ENCODE data around the gene SERPINE3. TPM values are rescaled to one million over a fixed set of nuclear protein-coding genes. Genes with fewer than 3 reads are reported as not detected.

SERPINE3 gene
- total RNA-seq, 4 donors from 2014 or later: not detected

DNA sequence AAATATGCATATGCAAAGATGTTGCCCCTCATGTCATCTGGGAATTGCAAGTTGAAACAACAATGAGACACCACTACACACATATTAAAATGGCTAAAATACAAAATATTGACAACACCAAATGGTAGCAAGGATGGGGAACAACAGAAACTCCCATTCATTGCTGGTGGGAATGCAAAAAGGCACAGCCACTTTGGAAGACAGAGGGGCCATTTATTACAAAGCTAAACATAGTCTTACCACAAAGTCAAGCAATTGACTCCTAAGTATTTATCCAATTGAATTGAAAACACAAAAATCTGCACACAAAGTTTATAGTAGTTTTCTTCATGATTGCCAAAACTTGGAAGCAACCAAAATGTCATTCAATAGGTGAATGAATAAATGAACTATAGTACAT, 6.1 kb upstream of the SERPINE3 start:
- DNase-seq: no peak
- no peak overlapping the region for H3K27ac ChIP-seq
- no peaks in the 10 kb centered on the region for H3K9me3 ChIP-seq
- TF ChIP-seq POLR2A (IDR thresholded peaks at IDR 0.05): no peak
- TF ChIP-seq, protein P1, sequence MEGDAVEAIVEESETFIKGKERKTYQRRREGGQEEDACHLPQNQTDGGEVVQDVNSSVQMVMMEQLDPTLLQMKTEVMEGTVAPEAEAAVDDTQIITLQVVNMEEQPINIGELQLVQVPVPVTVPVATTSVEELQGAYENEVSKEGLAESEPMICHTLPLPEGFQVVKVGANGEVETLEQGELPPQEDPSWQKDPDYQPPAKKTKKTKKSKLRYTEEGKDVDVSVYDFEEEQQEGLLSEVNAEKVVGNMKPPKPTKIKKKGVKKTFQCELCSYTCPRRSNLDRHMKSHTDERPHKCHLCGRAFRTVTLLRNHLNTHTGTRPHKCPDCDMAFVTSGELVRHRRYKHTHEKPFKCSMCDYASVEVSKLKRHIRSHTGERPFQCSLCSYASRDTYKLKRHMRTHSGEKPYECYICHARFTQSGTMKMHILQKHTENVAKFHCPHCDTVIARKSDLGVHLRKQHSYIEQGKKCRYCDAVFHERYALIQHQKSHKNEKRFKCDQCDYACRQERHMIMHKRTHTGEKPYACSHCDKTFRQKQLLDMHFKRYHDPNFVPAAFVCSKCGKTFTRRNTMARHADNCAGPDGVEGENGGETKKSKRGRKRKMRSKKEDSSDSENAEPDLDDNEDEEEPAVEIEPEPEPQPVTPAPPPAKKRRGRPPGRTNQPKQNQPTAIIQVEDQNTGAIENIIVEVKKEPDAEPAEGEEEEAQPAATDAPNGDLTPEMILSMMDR (IDR thresholded peaks at IDR 0.05): no peak
- no peaks in the 10 kb centered on the region for H3K4me1 ChIP-seq
- no peaks in the 10 kb centered on the region for H3K36me3 ChIP-seq
- H3K4me3 ChIP-seq: no peak overlapping the region
- H3K27me3 ChIP-seq: no peaks in the 10 kb centered on the region

DNA sequence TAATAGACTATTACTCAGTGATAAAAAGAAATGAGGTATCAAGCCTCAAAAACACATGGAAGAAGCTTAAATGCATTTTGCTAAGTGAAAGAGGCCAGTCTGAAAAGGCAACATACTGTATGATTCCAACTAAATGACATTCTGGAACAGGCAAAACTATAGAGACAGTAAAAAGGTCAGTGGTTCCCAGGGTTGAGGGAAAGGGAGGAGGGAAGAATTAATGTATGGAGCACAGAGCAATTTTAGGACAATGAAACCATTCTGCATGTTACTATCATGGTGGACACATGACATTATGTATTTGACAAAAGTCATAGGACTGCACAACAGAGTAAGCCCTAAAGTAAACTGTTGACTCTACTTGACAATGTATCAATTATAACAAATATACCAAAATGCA, 5.7 kb upstream of the SERPINE3 start:
- Histone ChIP-seq H3K36me3 (no peaks in the 10 kb centered on the region), H3K27ac (no peak overlapping the region), H3K4me3 (no peak overlapping the region), H3K4me1 (no peaks in the 10 kb centered on the region), H3K27me3 (no peaks in the 10 kb centered on the region), H3K9me3 (no peaks in the 10 kb centered on the region)
- TF ChIP-seq, protein P1 (IDR thresholded peaks at IDR 0.05): no peak
- DNase-seq: no peak

DNA sequence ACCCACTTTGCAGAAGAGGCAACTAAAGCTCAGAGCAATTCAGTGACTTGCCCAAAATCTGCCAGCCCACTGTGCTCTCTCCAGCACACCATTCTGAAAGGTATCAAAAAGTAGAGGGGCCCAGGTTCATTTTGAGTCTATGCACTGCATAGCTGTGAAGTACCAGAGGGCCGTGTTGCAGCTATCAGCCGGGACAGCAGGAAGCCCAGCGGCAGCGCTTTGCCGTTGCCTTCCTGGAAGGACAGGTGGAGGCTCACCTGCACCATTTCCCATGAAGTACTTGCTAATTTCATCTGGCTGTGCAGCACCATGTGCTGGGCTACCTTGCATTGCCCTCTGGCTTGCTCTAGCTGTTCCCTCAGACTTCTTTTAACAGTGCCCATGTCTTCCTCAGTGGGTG, 2.7 kb upstream of the SERPINE3 start:
- H3K4me3 ChIP-seq: no peak overlapping the region
- H3K27ac ChIP-seq: no peak overlapping the region
- no peaks in the 10 kb centered on the region for H3K9me3 ChIP-seq
- no peak for DNase-seq
- TF ChIP-seq, protein P1 (IDR thresholded peaks at IDR 0.05): no peak
- H3K27me3 ChIP-seq: no peaks in the 10 kb centered on the region
- H3K36me3 ChIP-seq: no peaks in the 10 kb centered on the region
- H3K4me1 ChIP-seq: no peaks in the 10 kb centered on the region

DNA sequence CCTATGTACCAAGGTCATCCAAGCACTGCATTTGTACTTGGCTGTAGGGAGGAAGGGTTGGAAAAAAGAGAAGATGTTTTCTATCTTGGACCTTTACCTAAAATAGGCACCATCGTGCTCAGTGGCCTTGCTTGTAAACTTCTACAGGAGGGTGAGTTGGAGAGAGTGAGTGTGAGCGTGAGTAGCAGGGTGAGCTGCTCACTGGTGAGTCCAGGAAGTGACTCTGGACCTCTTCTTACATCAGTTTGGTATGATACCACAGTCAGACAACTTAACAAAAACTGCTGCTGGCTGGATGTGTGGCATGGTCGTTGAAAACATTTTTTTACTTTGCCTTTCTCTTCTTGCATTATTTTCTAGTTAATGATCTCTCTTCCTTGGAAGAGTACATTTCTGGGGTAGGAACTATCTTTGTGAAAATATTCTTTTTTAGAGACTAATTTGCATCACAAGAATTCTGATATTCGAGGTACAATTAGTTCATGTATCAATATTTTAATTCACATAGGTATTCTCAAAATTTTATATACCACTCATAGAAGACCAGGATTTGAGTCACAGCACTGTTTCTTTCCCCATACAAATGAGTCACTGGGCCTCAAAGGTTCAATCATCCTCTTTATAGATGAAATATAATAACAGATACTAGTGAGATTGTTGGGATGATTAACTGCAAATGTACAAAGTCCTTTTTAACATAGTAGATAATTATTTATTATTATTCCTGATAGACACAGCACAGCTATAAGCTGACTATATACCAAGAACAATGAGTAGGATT, 651 bp downstream of the SERPINE3 start:
- TF ChIP-seq POLR2A (IDR thresholded peaks at IDR 0.05): no peak
- TF ChIP-seq, protein P1 (IDR thresholded peaks at IDR 0.05): no peak
- no peaks in the 10 kb centered on the region for H3K36me3 ChIP-seq
- H3K27me3 ChIP-seq: no peaks in the 10 kb centered on the region
- H3K27ac ChIP-seq: no peak overlapping the region
- DNase-seq: no peak
- H3K4me1 ChIP-seq: no peaks in the 10 kb centered on the region
- no peak overlapping the region for H3K4me3 ChIP-seq
- no peaks in the 10 kb centered on the region for H3K9me3 ChIP-seq

DNA sequence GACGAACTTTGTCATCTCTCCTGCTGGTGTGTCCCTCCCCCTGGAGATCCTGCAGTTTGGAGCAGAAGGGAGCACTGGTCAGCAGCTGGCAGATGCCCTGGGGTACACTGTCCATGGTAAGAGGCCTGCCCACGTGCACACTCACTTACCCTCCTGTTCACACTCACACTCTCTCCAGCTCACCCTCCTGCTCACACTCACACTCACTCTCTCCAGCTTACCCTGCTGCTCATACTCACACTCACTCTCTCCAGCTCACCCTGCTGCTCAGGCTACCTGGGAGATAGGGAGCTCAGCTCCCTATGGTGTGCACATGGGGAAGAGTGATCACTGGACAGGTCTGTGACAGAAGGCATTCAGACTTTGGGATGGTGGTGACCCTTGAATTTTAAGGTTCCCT, 1.7 kb downstream of the SERPINE3 start:
- H3K27ac ChIP-seq: no peak overlapping the region
- TF ChIP-seq, protein P1 (IDR thresholded peaks at IDR 0.05): no peak
- TF ChIP-seq POLR2A (IDR thresholded peaks at IDR 0.05): no peak
- no peaks in the 10 kb centered on the region for H3K27me3 ChIP-seq
- no peak for DNase-seq
- H3K4me3 ChIP-seq: no peak overlapping the region
- H3K9me3 ChIP-seq: no peaks in the 10 kb centered on the region
- no peaks in the 10 kb centered on the region for H3K36me3 ChIP-seq
- no peaks in the 10 kb centered on the region for H3K4me1 ChIP-seq

DNA sequence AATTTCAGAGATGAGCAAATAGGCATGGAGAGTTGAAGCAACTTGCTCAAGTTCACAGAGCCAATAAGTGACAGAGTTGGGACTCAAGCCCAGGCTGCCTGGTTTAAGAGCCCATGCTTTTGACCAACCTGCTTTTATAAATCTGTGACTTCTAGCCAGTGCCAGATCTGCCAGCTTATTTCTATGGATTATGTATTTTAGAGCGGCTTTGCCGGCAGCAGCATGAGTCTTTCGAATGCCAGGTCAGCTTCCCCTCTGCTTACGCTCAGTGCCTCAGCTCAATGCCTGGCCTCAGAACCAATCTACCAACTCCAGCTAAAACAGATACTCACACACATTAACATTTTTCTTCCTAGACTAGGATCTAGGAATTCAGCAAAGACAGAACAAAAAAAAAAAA, 2.3 kb downstream of the SERPINE3 start:
- H3K27me3 ChIP-seq: no peaks in the 10 kb centered on the region
- DNase-seq: no peak
- TF ChIP-seq, protein P1 (IDR thresholded peaks at IDR 0.05): no peak
- TF ChIP-seq POLR2A (IDR thresholded peaks at IDR 0.05): no peak
- no peaks in the 10 kb centered on the region for H3K36me3 ChIP-seq
- H3K4me3 ChIP-seq: no peak overlapping the region
- no peaks in the 10 kb centered on the region for H3K4me1 ChIP-seq
- no peaks in the 10 kb centered on the region for H3K9me3 ChIP-seq
- H3K27ac ChIP-seq: no peak overlapping the region
